NCI-H1694 (cell line): ENCODE data around the gene IRF1.

ENCODE experiments used
- DNase-seq: peaks from one replicate; lab custom pipeline; 2025; lab: John Stamatoyannopoulos, UW

The IRF1 gene

GRCh38 chr5:132460846-132461568, 29.6 kb downstream of the IRF1 start:
- no peak for DNase-seq

- peak; percentile 24 for DNase-seq
These were observed 30.4 kb downstream of the IRF1 start for GRCh38 chr5:132459983-132460838.

- DNase-seq, result no peak
These were observed 31.3 kb downstream of the IRF1 start for GRCh38 chr5:132459031-132459982.

- DNase-seq, result no peak
These were observed 31.9 kb downstream of the IRF1 start for GRCh38 chr5:132458651-132459030.

- DNase-seq, result no peak
These were observed 32.4 kb downstream of the IRF1 start for GRCh38 chr5:132458226-132458560.

GRCh38 chr5:132457371-132458225, 33.0 kb downstream of the IRF1 start:
- DNase-seq, result no peak

- no peak for DNase-seq
These were observed 33.6 kb downstream of the IRF1 start for GRCh38 chr5:132456987-132457361.

GRCh38 chr5:132456296-132456986, 34.1 kb downstream of the IRF1 start:
- no peak for DNase-seq

- DNase-seq, result no peak
These were observed 34.9 kb downstream of the IRF1 start for GRCh38 chr5:132455614-132456115.

GRCh38 chr5:132454361-132454760, 36.2 kb downstream of the IRF1 start:
- DNase-seq, result no peak

- no peak for DNase-seq
These were observed 39.2 kb downstream of the IRF1 start for GRCh38 chr5:132451387-132451786.

- DNase-seq, result no peak
These were observed 41.5 kb downstream of the IRF1 start for GRCh38 chr5:132449060-132449459.

GRCh38 chr5:132447196-132447595, 43.4 kb downstream of the IRF1 start:
- no peak for DNase-seq

- DNase-seq, result no peak
These were observed 44.0 kb downstream of the IRF1 start for GRCh38 chr5:132446621-132447020.

- no peak for DNase-seq
These were observed 44.6 kb downstream of the IRF1 start for GRCh38 chr5:132445930-132446329.

GRCh38 chr5:132445640-132445923, 45.0 kb downstream of the IRF1 start:
- no peak for DNase-seq

- DNase-seq, result no peak
These were observed 45.5 kb downstream of the IRF1 start for GRCh38 chr5:132444841-132445639.

- DNase-seq, result no peak
These were observed 46.5 kb downstream of the IRF1 start for GRCh38 chr5:132444061-132444460.

GRCh38 chr5:132439521-132440089, 51.0 kb downstream of the IRF1 start:
- DNase-seq, result no peak

- DNase-seq, result no peak
These were observed 51.7 kb downstream of the IRF1 start for GRCh38 chr5:132438917-132439316.
